Upper lobe of right lung (tissue), 1 donor: Measurements from ENCODE around the gene CCDC187. TPM values are rescaled to one million over a fixed set of nuclear protein-coding genes. Genes with fewer than 3 reads are reported as not detected.
A peak's percentile ranks its signal among the peaks of the same experiment; 100 is the strongest.

Experiments used
- ATAC-seq: fragments of 200-7000 bp; cut with Tn5 transposase; one replicate; pipeline ENCODE4 v1.9.1; 2020; ENCODE audit warnings: mild to moderate bottlenecking, moderate library complexity
- DNase-seq: peaks from one replicate; pipeline ENCODE4 v3.0.0-alpha.2; 2020
- H3K27ac ChIP-seq: fragments of 200-600 bp; one replicate; pipeline ENCODE4 v1.8.0; 2022
- H3K27me3 ChIP-seq: fragments of 200-600 bp; one replicate; pipeline ENCODE4 v1.8.0; 2022; ENCODE audit warnings: mild to moderate bottlenecking
- H3K36me3 ChIP-seq: fragments of 200-600 bp; one replicate; pipeline ENCODE4 v1.8.0; 2022
- H3K4me1 ChIP-seq: fragments of 200-600 bp; one replicate; pipeline ENCODE4 v1.8.0; 2022
- H3K4me3 ChIP-seq: fragments of 200-600 bp; one replicate; pipeline ENCODE4 v1.8.0; 2022; ENCODE audit warnings: mild to moderate bottlenecking
- H3K9me3 ChIP-seq: fragments of 200-600 bp; one replicate; pipeline ENCODE4 v1.8.0; 2022
- intact Hi-C: fragments of 100-400 bp; cut with DNase I; formaldehyde crosslinking; loops from one replicate; pipeline ENCODE4 v1.11.0; 2022
- total RNA-seq: library from RNA; stranded (reverse); fragmentation: NEBNext Ultra II Directional; extraction: Animal tissue kit (Norgen Biotek cat#: 25700); gene quantifications from one replicate; pipeline ENCODE4 v1.2.1, GENCODE V29; 2021
- TF ChIP-seq, protein P1 (sequence below): fragments of 200-600 bp; IDR thresholded peaks from one replicate; pipeline ENCODE4 v1.8.0; 2022; ENCODE audit warnings: antibody characterized with exemption
- donor health status: DM: no; HTN: yes; CAD: no; lungs with severe emphysema.

Gene CCDC187
- total RNA-seq, 1 donor from 2014 or later, result 0.09 TPM

DNA sequence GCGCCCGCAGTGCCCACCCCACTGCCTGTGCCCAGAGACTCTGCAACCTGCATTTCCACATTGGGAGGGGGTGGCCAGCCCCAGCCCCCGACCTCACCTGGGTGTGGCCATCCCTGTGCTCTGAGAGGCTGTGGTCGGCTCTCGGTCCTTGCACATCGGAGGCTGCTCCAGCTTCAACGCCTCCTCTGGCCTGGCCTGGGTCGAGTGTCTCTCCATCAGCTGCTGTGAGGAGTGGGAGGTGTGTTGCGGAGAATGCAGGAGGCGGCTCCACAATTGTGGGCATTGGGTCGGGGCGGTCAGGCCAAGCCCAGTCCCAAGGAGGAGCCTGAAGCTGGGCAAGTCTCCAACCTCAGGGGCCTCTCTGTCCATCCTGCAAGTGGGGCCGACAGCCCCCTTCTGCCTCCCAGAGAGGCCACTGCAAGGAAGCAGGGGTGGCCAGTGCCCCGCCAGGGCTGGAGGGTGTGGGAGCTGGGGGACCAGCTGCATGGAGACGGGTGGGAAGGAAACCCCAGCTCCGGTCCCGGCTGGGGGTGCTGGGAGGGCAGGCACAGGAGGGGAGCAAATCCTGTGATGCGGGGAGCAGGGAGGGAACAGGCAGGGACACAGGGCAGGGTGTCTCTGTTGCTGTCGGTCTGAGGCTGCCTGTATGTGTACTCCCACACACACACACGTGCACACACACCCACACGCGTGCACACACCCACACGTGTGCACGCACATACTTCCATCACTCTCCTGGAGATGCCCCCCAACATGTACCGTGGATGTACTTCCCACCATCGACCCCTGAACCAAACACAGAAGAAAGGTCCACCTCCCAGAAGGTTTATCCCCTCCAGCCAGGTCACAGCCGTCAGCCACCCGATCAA is 28.9 kb downstream of the CCDC187 start:
- H3K4me3 ChIP-seq, result no peak overlapping the region
- intact Hi-C loops, result no loop called here
- TF ChIP-seq, protein P1, sequence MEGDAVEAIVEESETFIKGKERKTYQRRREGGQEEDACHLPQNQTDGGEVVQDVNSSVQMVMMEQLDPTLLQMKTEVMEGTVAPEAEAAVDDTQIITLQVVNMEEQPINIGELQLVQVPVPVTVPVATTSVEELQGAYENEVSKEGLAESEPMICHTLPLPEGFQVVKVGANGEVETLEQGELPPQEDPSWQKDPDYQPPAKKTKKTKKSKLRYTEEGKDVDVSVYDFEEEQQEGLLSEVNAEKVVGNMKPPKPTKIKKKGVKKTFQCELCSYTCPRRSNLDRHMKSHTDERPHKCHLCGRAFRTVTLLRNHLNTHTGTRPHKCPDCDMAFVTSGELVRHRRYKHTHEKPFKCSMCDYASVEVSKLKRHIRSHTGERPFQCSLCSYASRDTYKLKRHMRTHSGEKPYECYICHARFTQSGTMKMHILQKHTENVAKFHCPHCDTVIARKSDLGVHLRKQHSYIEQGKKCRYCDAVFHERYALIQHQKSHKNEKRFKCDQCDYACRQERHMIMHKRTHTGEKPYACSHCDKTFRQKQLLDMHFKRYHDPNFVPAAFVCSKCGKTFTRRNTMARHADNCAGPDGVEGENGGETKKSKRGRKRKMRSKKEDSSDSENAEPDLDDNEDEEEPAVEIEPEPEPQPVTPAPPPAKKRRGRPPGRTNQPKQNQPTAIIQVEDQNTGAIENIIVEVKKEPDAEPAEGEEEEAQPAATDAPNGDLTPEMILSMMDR, result no peak
- no peaks in the 10 kb centered on the region for H3K4me1 ChIP-seq
- no peaks in the 10 kb centered on the region for H3K36me3 ChIP-seq
- ATAC-seq (peak; percentile 8), DNase-seq (no peak)
- no peak overlapping the region for H3K27ac ChIP-seq
- H3K27me3 ChIP-seq, result peaks cover 38% of the 10 kb centered on the region
- H3K9me3 ChIP-seq, result no peaks in the 10 kb centered on the region

DNA sequence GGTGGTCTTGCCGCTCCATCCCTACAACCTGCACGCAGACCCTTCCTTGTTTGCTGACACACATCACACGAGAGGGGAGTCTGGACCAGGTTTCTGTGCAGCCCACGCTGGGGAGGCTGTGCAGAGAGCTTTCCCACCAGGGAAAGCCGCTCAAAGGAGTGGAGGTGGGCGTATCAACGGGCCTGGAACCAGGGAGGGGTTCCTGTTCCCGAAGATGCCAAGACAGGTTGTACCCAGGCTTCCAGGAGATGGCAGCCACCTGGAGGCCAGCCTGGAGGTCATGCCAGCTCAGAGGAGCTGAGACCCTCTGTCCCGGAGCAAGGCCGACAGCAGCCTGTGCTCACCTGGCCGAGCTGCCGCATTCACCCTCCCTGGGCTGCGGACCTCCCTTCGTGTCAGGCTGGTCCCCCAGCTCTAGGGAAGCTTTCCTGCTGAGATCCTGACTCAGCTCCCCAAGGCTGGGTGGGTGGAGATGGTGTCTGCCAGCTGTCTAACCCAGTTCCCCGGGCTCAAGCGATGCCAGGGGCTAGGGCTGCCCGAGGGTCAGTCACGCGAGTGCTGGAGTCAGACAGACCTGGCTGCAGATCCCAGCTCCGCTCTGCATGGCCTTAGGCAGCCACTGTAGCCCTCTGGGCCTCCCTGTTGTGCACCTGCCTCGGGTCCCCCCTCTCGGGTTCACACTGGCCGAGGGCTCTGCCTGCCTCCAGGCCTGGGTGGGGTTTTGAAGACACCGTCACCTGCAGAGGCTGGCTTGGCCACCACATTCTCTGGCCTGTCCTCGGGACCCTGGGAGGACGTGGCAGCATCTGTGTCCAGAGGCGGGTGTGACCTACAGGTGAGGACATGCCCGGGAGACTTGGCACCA is 29.7 kb downstream of the CCDC187 start:
- intact Hi-C loops, result no loop called here
- no peak overlapping the region for H3K4me3 ChIP-seq
- TF ChIP-seq, protein P1, result no peak
- H3K36me3 ChIP-seq, result no peaks in the 10 kb centered on the region
- no peaks in the 10 kb centered on the region for H3K4me1 ChIP-seq
- DNase-seq (no peak), ATAC-seq (peak; percentile 15)
- peaks cover 38% of the 10 kb centered on the region for H3K27me3 ChIP-seq
- H3K9me3 ChIP-seq, result no peaks in the 10 kb centered on the region
- no peak overlapping the region for H3K27ac ChIP-seq

DNA sequence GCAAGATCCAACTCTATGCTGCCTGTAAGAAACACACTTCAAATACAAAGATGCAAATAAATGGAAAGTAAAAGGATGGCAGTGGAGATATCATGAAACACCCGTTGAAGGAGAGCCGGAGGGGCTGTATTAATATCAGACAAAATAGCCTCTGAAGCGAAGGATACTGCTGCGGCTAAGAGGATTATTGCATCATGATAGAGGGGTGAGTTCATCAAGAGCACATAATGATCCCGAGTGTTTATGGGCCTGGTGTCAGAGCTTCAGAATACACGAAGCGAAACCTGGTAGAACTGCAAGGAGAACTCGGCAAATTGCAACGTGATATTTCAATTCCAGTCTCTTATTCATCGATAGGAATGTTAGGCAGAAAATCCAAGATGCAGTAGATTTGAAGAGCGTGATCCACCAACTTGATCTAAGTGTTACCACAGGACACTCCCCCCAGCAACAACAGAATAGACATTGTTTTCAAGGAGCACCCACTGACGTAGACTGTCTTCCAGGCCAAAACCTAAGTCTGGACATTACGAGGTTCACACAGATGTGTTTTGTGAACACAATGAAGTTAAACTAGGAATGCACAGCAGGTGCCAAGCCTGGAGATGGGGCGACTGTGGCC is 30.5 kb downstream of the CCDC187 start:
- Histone ChIP-seq H3K27me3 (peaks cover 34% of the 10 kb centered on the region), H3K9me3 (no peaks in the 10 kb centered on the region), H3K36me3 (no peaks in the 10 kb centered on the region), H3K4me3 (no peak overlapping the region), H3K4me1 (no peaks in the 10 kb centered on the region), H3K27ac (no peak overlapping the region)
- DNase-seq, result no peak
- ATAC-seq, result no peak
- intact Hi-C loops, result no loop called here
- TF ChIP-seq, protein P1, result no peak

- H3K36me3 ChIP-seq, result no peaks in the 10 kb centered on the region
- intact Hi-C loops, result no loop called here
- ATAC-seq (no peak), DNase-seq (no peak)
- H3K27ac ChIP-seq, result no peak overlapping the region
- H3K4me3 ChIP-seq, result no peak overlapping the region
- TF ChIP-seq, protein P1, result no peak
- no peaks in the 10 kb centered on the region for H3K9me3 ChIP-seq
- H3K4me1 ChIP-seq, result peaks cover 7% of the 10 kb centered on the region
- peaks cover 7% of the 10 kb centered on the region for H3K27me3 ChIP-seq
Measured at GRCh38 chr9:136270173-136270705, 33.7 kb downstream of the CCDC187 start.

- H3K4me1 ChIP-seq, result peaks cover 7% of the 10 kb centered on the region
- H3K9me3 ChIP-seq, result no peaks in the 10 kb centered on the region
- no peak overlapping the region for H3K27ac ChIP-seq
- H3K36me3 ChIP-seq, result no peaks in the 10 kb centered on the region
- TF ChIP-seq, protein P1, result no peak
- ATAC-seq (no peak), DNase-seq (no peak)
- H3K4me3 ChIP-seq, result no peak overlapping the region
- intact Hi-C loops, result no loop called here
- peaks cover 7% of the 10 kb centered on the region for H3K27me3 ChIP-seq
Measured at GRCh38 chr9:136268735-136269134, 35.2 kb downstream of the CCDC187 start.
